CD8-positive, alpha-beta memory T cell (primary cell): Measurements from ENCODE around the gene AHCY. TPM values are rescaled to one million over a fixed set of nuclear protein-coding genes. Genes with fewer than 3 reads are reported as not detected.
"Not testable (repeated sequence)": the region's sequence is repeated elsewhere in the genome, so short reads cannot be mapped to it uniquely, and the experiment has no call there.

Experiments used
- CTCF ChIA-PET: fragments of 350-600 bp; sonication (Branson Sonifier 250); formaldehyde crosslinking; loops from one replicate; lab custom pipeline; 2021; ENCODE audit warnings: antibody characterized with exemption; lab: Charles Lee
- POLR2A ChIA-PET: fragments of 350-600 bp; sonication (Branson Sonifier 250); formaldehyde crosslinking; loops from one replicate; lab custom pipeline; 2021; ENCODE audit warnings: antibody characterized with exemption; lab: Charles Lee
- DNase-seq, 5 donors: peaks; one replicate each; pipeline versions ENCODE4 v3.0.0 to v3.0.0-alpha.2; 2020 to 2022; ENCODE audit warnings: mixed read lengths in 1 of 5
- H3K27ac ChIP-seq: one replicate; pipeline ENCODE4 v1.7.0; 2013; ENCODE audit warnings: low read depth, mild to moderate bottlenecking, low read length, moderate library complexity
- H3K27me3 ChIP-seq: 2 replicates; pipeline ENCODE4 v1.7.0; 2013; ENCODE audit warnings: low read length, mild to moderate bottlenecking; ENCODE audit not compliant: insufficient read depth, poor library complexity, severe bottlenecking
- H3K36me3 ChIP-seq: 2 replicates; pipeline ENCODE4 v1.7.0; 2013; ENCODE audit warnings: mild to moderate bottlenecking, low read length, moderate library complexity; ENCODE audit not compliant: insufficient read depth
- H3K4me1 ChIP-seq: 2 replicates; pipeline ENCODE4 v1.7.0; 2013; ENCODE audit warnings: mild to moderate bottlenecking, low read length, moderate library complexity; ENCODE audit not compliant: insufficient read depth
- H3K4me3 ChIP-seq: 2 replicates; pipeline ENCODE4 v1.7.0; 2013; ENCODE audit warnings: mild to moderate bottlenecking, low read length
- H3K9me3 ChIP-seq: 2 replicates; pipeline ENCODE4 v1.7.0; 2013; ENCODE audit warnings: mild to moderate bottlenecking, low read length
- H3K27ac Mint-ChIP-seq, 8 donors: one replicate each; pipeline ENCODE4 v1.8.0; 2020 to 2021; ENCODE audit warnings: mixed read lengths in 8 of 8, mild to moderate bottlenecking in 6 of 8, inconsistent platforms in 3 of 8, moderate library complexity in 3 of 8
- H3K27me3 Mint-ChIP-seq, 2 donors: one replicate each; pipeline ENCODE4 v1.8.0; 2020 to 2021; ENCODE audit warnings: mixed read lengths in 2 of 2, mild to moderate bottlenecking in 1 of 2, moderate library complexity in 1 of 2
- H3K36me3 Mint-ChIP-seq, 3 donors: one replicate each; pipeline ENCODE4 v1.8.0; 2020 to 2021; ENCODE audit warnings: mixed read lengths in 3 of 3, inconsistent platforms in 1 of 3, mild to moderate bottlenecking in 1 of 3
- H3K4me1 Mint-ChIP-seq, 3 donors: one replicate each; pipeline ENCODE4 v1.8.0; 2020 to 2021; ENCODE audit warnings: mixed read lengths in 3 of 3, inconsistent platforms in 1 of 3, mild to moderate bottlenecking in 1 of 3
- H3K4me3 Mint-ChIP-seq, 7 donors: one replicate each; pipeline ENCODE4 v1.8.0; 2020 to 2021; ENCODE audit warnings: mixed read lengths in 7 of 7, mild to moderate bottlenecking in 6 of 7, moderate library complexity in 4 of 7, inconsistent platforms in 2 of 7
- H3K9me3 Mint-ChIP-seq, 5 donors: one replicate each; pipeline ENCODE4 v1.8.0; 2020 to 2022; ENCODE audit warnings: mixed read lengths in 5 of 5, mild to moderate bottlenecking in 3 of 5, moderate library complexity in 2 of 5, inconsistent platforms in 1 of 5
- polyA plus RNA-seq: library from polyadenylated mRNA; unstranded; fragments of 300-500 nt; fragmentation: Illumina TruSeq; gene quantifications from one replicate; pipeline ENCODE4 v1.2.3, GENCODE V29; 2021
- total RNA-seq, 2 experiments: library from RNA; stranded (reverse); gene quantifications; one replicate each; pipeline ENCODE4 v1.2.3, GENCODE V29; 2021

Gene AHCY
- total and polyA plus RNA-seq, 3 experiments from 2014 or later, result 21.4 to 175 (median 169) TPM

DNA sequence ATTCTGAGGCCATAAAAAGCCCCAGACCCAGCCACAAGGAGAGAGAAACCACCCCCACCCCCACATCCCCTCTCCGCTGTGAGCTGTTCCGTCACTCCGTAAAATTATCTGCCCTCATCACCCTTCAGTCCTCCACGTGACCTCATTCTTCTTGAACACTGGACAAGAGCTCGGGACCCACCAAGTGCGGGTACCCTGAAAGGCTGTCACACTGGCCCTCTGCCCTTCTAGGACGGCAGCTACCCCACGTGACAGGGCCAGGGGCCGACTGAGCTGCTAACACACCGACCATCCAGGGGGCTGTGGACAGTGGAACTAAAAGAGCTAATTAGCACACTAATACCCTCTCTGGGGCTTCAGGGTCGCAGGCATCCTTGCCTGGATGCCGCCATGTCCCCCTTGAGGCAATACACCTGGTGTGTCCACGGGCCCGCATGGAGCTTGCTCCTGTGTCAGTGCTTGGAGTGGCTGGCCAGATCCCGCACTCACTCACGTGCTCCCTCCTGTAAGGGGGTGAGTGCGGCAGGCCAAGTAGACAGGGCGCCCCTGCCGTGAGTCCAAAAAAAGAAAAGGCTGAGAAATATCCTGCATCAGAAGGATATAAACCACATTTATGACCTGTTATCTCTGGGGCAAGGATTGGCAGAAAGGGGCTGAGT lies 29.2 kb upstream of the AHCY start:
- Mint-ChIP-seq H3K9me3 (no peaks in the 10 kb centered on the region), H3K4me1 (peaks cover 3 to 28% (median 21%) of the 10 kb centered on the region in 3 donors), H3K36me3 (no peaks in the 10 kb centered on the region), H3K27ac (peak overlapping the region in 1 of 8 donors; percentile 79), H3K27me3 (no peaks in the 10 kb centered on the region), H3K4me3 (no peak overlapping the region)
- H3K4me1 ChIP-seq, result peaks cover 15% of the 10 kb centered on the region
- H3K4me3 ChIP-seq, result no peak overlapping the region
- H3K27ac ChIP-seq, result no peak overlapping the region
- no peaks in the 10 kb centered on the region for H3K9me3 ChIP-seq
- H3K36me3 ChIP-seq, result no peaks in the 10 kb centered on the region
- ChIA-PET CTCF (interaction anchor here (1.3 kb wide), 1 partner anchor 20 kb away, joined by 9 read pairs; no protein-coding TSS in a partner anchor), POLR2A (interaction anchor here (0.6 kb wide), 1 partner anchor 369 kb away, joined by 3 read pairs; no protein-coding TSS in a partner anchor)
- no peaks in the 10 kb centered on the region for H3K27me3 ChIP-seq
- no peak for DNase-seq

DNA sequence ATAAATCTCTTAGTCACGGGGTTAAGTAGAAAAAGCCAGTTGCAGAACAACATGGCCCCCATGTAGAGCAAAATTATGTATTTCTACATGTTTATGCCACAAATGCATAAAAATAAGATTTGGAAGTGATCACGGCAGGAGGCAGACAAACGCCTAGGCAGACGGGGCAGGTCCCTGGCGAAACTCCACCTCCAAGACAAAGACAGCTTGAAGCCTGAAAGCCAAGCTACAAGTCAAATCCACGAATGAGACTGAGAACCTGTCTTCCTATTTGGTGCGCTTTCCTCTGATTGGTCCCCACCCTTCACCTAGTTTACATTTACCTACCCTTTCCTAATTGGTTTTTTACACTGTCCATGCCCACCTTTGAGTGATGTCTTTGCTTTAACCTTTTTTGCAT lies 28.7 kb upstream of the AHCY start:
- Mint-ChIP-seq H3K4me3 (no peak overlapping the region), H3K9me3 (no peaks in the 10 kb centered on the region), H3K4me1 (peaks cover 3 to 22% (median 18%) of the 10 kb centered on the region in 3 donors), H3K27ac (no peak overlapping the region), H3K36me3 (no peaks in the 10 kb centered on the region), H3K27me3 (no peaks in the 10 kb centered on the region)
- Histone ChIP-seq H3K9me3 (no peaks in the 10 kb centered on the region), H3K36me3 (no peaks in the 10 kb centered on the region), H3K4me3 (no peak overlapping the region), H3K27ac (no peak overlapping the region), H3K27me3 (no peaks in the 10 kb centered on the region), H3K4me1 (peaks cover 10% of the 10 kb centered on the region)
- DNase-seq, result no peak
- ChIA-PET POLR2A (no interaction called here), CTCF (interaction anchor here (1.3 kb wide), 1 partner anchor 19 kb away, joined by 9 read pairs; no protein-coding TSS in a partner anchor)

GRCh38 chr20:34330861-34331544 lies 27.8 kb upstream of the AHCY start:
- H3K4me1 ChIP-seq, DNase-seq, CTCF ChIA-PET, H3K36me3 Mint-ChIP-seq, H3K27ac ChIP-seq, H3K9me3 Mint-ChIP-seq, H3K36me3 ChIP-seq, H3K9me3 ChIP-seq, H3K4me3 Mint-ChIP-seq, H3K4me3 ChIP-seq, POLR2A ChIA-PET, H3K27me3 Mint-ChIP-seq, H3K27me3 ChIP-seq: not testable (repeated sequence)
- peaks cover 3 to 15% (median 13%) of the 10 kb centered on the region in 3 donors for H3K4me1 Mint-ChIP-seq
- H3K27ac Mint-ChIP-seq, result peak overlapping the region in 2 of 8 donors; percentile 24 to 36

DNA sequence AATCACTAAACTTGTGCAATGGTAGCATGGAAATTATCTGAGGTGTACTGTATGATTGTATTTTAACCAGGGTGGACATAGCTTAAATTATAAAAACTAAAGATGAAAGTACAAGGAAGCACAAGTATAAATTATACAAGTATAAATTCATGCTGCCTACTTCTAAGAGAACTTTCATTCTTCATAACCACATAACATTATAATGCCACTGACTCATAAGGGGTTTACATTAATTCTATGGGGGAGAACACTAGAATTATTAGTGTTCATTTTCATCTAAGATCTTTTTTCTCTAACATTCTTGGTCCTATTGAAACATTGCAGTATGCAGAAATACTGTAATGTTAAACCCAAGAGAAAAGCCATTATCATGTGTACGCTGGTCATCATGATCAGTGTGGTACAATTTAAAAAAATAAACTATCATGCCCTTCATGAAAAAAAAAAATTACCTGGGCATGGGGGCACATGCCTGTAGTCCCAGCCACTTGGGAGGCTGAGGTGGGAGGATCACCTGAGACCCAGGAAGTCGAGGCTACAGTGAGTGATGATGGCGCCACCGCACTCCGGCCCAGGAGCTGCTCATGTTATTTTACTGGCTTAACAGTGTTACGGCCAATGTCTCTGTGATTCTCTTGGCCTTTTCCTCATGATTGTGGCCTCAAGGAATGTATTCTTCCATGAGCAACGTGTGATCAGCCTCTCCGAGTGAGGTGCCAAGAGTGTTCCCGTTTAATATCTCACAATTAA lies 25.9 kb upstream of the AHCY start:
- H3K9me3 ChIP-seq, result no peaks in the 10 kb centered on the region
- Mint-ChIP-seq H3K27ac (no peak overlapping the region), H3K36me3 (no peaks in the 10 kb centered on the region), H3K9me3 (no peaks in the 10 kb centered on the region), H3K4me1 (peaks cover 0 to 14% (median 9%) of the 10 kb centered on the region in 3 donors), H3K4me3 (no peak overlapping the region), H3K27me3 (peaks cover 0 to 10% of the 10 kb centered on the region in 2 donors)
- no peaks in the 10 kb centered on the region for H3K27me3 ChIP-seq
- no peak for DNase-seq
- no peak overlapping the region for H3K4me3 ChIP-seq
- peaks cover 9% of the 10 kb centered on the region for H3K4me1 ChIP-seq
- POLR2A ChIA-PET, result no interaction called here
- no peaks in the 10 kb centered on the region for H3K36me3 ChIP-seq
- no peak overlapping the region for H3K27ac ChIP-seq
- CTCF ChIA-PET, result interaction anchor here (2.0 kb wide), 1 partner anchor 16 kb away, joined by 7 read pairs; no protein-coding TSS in a partner anchor

- CTCF ChIA-PET, result interaction anchor here (2.0 kb wide), 1 partner anchor 16 kb away, joined by 7 read pairs; no protein-coding TSS in a partner anchor
- not testable (repeated sequence) for H3K36me3 ChIP-seq
Measured at GRCh38 chr20:34328207-34328606, 25.1 kb upstream of the AHCY start.

DNA sequence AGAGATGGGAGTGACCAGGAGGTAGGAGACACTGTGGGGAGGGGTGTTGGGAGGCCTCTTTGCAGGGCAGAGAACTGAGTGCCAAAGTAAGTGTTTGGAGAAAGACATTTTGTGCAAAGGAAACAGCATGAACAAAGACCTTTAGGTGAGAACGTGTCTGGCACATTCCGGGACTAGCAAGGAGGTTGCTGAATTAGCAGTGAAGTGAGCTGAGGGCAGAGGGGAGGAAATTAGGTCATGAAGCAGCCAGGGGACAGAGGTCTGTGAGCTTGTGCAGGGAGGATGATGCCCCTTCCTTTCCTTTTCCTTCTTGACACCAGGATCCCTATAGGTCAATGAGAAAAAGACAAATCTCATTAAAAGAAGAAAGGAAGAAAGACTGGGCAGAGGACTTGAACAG lies 21.4 kb upstream of the AHCY start:
- Mint-ChIP-seq H3K9me3 (no peaks in the 10 kb centered on the region), H3K27me3 (peaks cover 4 to 26% of the 10 kb centered on the region in 2 donors), H3K36me3 (no peaks in the 10 kb centered on the region), H3K4me3 (peak overlapping the region in 4 of 7 donors; percentile 41 to 63 (median 49)), H3K4me1 (peaks cover 0 to 12% (median 9%) of the 10 kb centered on the region in 3 donors), H3K27ac (peak overlapping the region in 7 of 8 donors; percentile 52 to 95 (median 87))
- POLR2A ChIA-PET, result no interaction called here
- DNase-seq, result peak in 3 of 5 donors; percentile 6 to 28 (median 12)
- no peaks in the 10 kb centered on the region for H3K27me3 ChIP-seq
- no peak overlapping the region for H3K27ac ChIP-seq
- CTCF ChIA-PET, result interaction anchor here (1.9 kb wide), 1 partner anchor 12 kb away, joined by 8 read pairs; no protein-coding TSS in a partner anchor
- H3K4me1 ChIP-seq, result peaks cover 9% of the 10 kb centered on the region
- H3K4me3 ChIP-seq, result no peak overlapping the region
- H3K9me3 ChIP-seq, result no peaks in the 10 kb centered on the region
- H3K36me3 ChIP-seq, result no peaks in the 10 kb centered on the region

More at GRCh38 chr20:34328207-34328606, 25.1 kb upstream of the AHCY start:
- H3K36me3 Mint-ChIP-seq, H3K4me1 ChIP-seq, DNase-seq, H3K27ac ChIP-seq, H3K27me3 ChIP-seq, H3K27ac Mint-ChIP-seq, H3K4me3 ChIP-seq, POLR2A ChIA-PET, H3K9me3 ChIP-seq, H3K9me3 Mint-ChIP-seq, H3K4me3 Mint-ChIP-seq: not testable (repeated sequence)
- Mint-ChIP-seq H3K27me3 (peaks cover 0 to 13% of the 10 kb centered on the region in 2 donors), H3K4me1 (peaks cover 0 to 12% (median 9%) of the 10 kb centered on the region in 3 donors)

- Mint-ChIP-seq H3K27me3 (peaks cover 4 to 26% of the 10 kb centered on the region in 2 donors), H3K36me3 (no peaks in the 10 kb centered on the region), H3K27ac (peak overlapping the region in 1 of 8 donors; percentile 63), H3K9me3 (no peaks in the 10 kb centered on the region), H3K4me3 (no peak overlapping the region), H3K4me1 (peaks cover 0 to 12% (median 9%) of the 10 kb centered on the region in 3 donors)
- POLR2A ChIA-PET, result no interaction called here
- Histone ChIP-seq H3K27ac (no peak overlapping the region), H3K4me1 (peaks cover 9% of the 10 kb centered on the region), H3K9me3 (no peaks in the 10 kb centered on the region), H3K27me3 (no peaks in the 10 kb centered on the region), H3K36me3 (no peaks in the 10 kb centered on the region), H3K4me3 (no peak overlapping the region)
- DNase-seq, result no peak
- CTCF ChIA-PET, result interaction anchor here (0.9 to 1.5 kb wide), 2 partner anchors 10 to 448 kb away, joined by 3 to 12 read pairs; no protein-coding TSS in a partner anchor
Measured at GRCh38 chr20:34322267-34323105, 19.3 kb upstream of the AHCY start.
